A549 (cell line): ENCODE measurements around the gene RCOR3.

Experiments used
- ATOH8 ChIP-seq: fragments of 250-450 bp; sonication (Bioruptor Pico); IDR thresholded peaks from 2 replicates; pipeline ENCODE4 v1.5.0; 2020; ENCODE audit warnings: low read depth, mild to moderate bottlenecking, moderate library complexity
- CBX2 ChIP-seq: fragments of 200-600 bp; sonication (generic); IDR thresholded peaks from 2 replicates; pipeline ENCODE4 v1.6.1; 2016; ENCODE audit warnings: low read depth, mild to moderate bottlenecking, borderline replicate concordance
- CHD2 ChIP-seq: fragments of 150-350 bp; IDR thresholded peaks from 2 replicates; pipeline ENCODE4 v1.6.1; 2014; ENCODE audit warnings: low read length; ENCODE audit not compliant: partially characterized antibody
- ELK1 ChIP-seq: fragments of 150-350 bp; IDR thresholded peaks from 2 replicates; pipeline ENCODE4 v1.6.1; 2014; ENCODE audit warnings: low read depth, mild to moderate bottlenecking, low read length
- EP300 ChIP-seq, 2 experiments: fragments of >200 bp; sonication (Bioruptor Twin); formaldehyde crosslinking; IDR thresholded peaks; 2 replicates in 1 of 2; 3 replicates in 1 of 2; pipeline ENCODE4 v1.6.1; 2016 to 2017
- HDAC2 ChIP-seq: fragments of 200-600 bp; sonication (generic); IDR thresholded peaks from 2 replicates; pipeline ENCODE4 v1.6.1; 2016
- NFE2L2 ChIP-seq: fragments of 150-350 bp; conservative IDR thresholded peaks from 2 replicates; pipeline ENCODE4 v1.6.1; 2014; ENCODE audit warnings: low read length
- POLR2A ChIP-seq: IDR thresholded peaks from 2 replicates; pipeline ENCODE4 v1.6.1; 2012; ENCODE audit warnings: mild to moderate bottlenecking, low read length
- TP53 ChIP-seq: fragments of 250-450 bp; sonication (Bioruptor Pico); IDR thresholded peaks from 2 replicates; pipeline ENCODE4 v1.5.0; 2021; ENCODE audit warnings: mild to moderate bottlenecking, moderate library complexity
- ZFP36 ChIP-seq: fragments of 450-650 bp; IDR thresholded peaks from 2 replicates; pipeline ENCODE4 v1.6.1; 2014; ENCODE audit warnings: borderline replicate concordance; ENCODE audit not compliant: partially characterized antibody
- ZSCAN20 ChIP-seq: fragments of 250-450 bp; sonication (Bioruptor Pico); IDR thresholded peaks from 2 replicates; pipeline ENCODE4 v1.8.0; 2022; ENCODE audit warnings: mild to moderate bottlenecking, moderate library complexity
- TF ChIP-seq, protein P1 (sequence below): fragments of >200 bp; sonication (Bioruptor Twin); formaldehyde crosslinking; IDR thresholded peaks from 3 replicates; pipeline ENCODE4 v1.5.1; 2016
- TF ChIP-seq, protein P2 (sequence below): fragments of 200-600 bp; sonication (generic); IDR thresholded peaks from 2 replicates; pipeline ENCODE4 v1.6.1; 2016; ENCODE audit warnings: antibody characterized with exemption, mild to moderate bottlenecking, moderate library complexity

- TF ChIP-seq, protein P1, sequence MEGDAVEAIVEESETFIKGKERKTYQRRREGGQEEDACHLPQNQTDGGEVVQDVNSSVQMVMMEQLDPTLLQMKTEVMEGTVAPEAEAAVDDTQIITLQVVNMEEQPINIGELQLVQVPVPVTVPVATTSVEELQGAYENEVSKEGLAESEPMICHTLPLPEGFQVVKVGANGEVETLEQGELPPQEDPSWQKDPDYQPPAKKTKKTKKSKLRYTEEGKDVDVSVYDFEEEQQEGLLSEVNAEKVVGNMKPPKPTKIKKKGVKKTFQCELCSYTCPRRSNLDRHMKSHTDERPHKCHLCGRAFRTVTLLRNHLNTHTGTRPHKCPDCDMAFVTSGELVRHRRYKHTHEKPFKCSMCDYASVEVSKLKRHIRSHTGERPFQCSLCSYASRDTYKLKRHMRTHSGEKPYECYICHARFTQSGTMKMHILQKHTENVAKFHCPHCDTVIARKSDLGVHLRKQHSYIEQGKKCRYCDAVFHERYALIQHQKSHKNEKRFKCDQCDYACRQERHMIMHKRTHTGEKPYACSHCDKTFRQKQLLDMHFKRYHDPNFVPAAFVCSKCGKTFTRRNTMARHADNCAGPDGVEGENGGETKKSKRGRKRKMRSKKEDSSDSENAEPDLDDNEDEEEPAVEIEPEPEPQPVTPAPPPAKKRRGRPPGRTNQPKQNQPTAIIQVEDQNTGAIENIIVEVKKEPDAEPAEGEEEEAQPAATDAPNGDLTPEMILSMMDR: no peak
- TF ChIP-seq TP53 (no peak), POLR2A (no peak), CHD2 (no peak), HDAC2 (no peak), ZFP36 (no peak), ELK1 (no peak), NFE2L2 (no peak), CBX2 (no peak), EP300 (IDR thresholded peaks at IDR 0.05) (no peak), ATOH8 (CRISPR knock-in tag) (no peak), ZSCAN20 (CRISPR knock-in tag) (no peak)
- TF ChIP-seq, protein P2, sequence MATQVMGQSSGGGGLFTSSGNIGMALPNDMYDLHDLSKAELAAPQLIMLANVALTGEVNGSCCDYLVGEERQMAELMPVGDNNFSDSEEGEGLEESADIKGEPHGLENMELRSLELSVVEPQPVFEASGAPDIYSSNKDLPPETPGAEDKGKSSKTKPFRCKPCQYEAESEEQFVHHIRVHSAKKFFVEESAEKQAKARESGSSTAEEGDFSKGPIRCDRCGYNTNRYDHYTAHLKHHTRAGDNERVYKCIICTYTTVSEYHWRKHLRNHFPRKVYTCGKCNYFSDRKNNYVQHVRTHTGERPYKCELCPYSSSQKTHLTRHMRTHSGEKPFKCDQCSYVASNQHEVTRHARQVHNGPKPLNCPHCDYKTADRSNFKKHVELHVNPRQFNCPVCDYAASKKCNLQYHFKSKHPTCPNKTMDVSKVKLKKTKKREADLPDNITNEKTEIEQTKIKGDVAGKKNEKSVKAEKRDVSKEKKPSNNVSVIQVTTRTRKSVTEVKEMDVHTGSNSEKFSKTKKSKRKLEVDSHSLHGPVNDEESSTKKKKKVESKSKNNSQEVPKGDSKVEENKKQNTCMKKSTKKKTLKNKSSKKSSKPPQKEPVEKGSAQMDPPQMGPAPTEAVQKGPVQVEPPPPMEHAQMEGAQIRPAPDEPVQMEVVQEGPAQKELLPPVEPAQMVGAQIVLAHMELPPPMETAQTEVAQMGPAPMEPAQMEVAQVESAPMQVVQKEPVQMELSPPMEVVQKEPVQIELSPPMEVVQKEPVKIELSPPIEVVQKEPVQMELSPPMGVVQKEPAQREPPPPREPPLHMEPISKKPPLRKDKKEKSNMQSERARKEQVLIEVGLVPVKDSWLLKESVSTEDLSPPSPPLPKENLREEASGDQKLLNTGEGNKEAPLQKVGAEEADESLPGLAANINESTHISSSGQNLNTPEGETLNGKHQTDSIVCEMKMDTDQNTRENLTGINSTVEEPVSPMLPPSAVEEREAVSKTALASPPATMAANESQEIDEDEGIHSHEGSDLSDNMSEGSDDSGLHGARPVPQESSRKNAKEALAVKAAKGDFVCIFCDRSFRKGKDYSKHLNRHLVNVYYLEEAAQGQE: no peak
These were observed 69.0 kb downstream of the RCOR3 start for GRCh38 chr1:211328084-211328694.
